Measurements from ENCODE around the gene BRD1. TPM values are rescaled to one million over a fixed set of nuclear protein-coding genes. Genes with fewer than 3 reads are reported as not detected.
"Not testable (repeated sequence)": the region's sequence is repeated elsewhere in the genome, so short reads cannot be mapped to it uniquely, and the experiment has no call there.

BRD1 gene
- total RNA-seq, 1 experiment from 2014 or later: 31.3 TPM

DNA sequence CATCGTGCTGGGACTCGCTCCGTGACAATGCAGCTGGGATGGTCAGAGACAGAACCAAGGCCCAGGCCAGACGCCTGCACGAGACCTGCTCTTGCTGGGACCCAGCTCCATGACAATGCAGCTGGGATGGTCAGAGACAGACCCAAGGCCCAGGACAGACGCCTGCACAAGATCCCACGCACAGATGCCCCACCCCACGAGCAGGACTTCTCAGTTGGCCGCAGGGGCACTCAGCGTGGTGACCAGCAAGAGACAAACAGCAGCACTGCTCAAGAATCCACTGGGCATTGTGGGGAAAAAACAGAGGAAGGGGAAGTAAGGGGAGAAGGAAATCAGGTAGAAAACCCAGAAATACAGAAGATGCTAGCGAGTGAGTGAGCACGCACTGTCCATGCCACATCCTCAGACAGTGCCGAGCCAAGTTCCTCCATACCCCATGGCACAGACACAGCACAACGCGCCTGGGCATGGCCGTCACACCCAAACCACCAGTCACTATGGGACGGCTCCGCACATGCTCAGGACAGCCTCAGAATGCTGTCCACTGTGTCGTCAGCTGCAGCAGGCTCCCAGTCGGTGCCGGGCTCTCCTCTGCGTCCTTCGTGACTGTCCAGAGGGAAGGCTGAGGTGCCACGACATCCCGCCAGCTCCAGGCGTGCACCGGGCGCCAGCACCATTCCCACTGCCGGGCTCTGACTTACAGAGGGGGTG, 44.5 kb downstream of the BRD1 start:
- Histone ChIP-seq H3K4me3 (replicated peaks in 1 of 2; ENCODE audit: low read depth in 1 of 2, low read length in 2 of 2) (no peak overlapping the region), H3K4me1 (ENCODE audit: control insufficient read depth in 1 of 2, insufficient read depth in 2 of 2, low read length in 2 of 2) (no peaks in the 10 kb centered on the region), H2AFZ (ENCODE audit: low read depth, low read length, poor library complexity, severe bottlenecking) (no peak overlapping the region), H3K9me3 (ENCODE audit: control insufficient read depth in 1 of 2, insufficient read depth in 1 of 2, low read depth in 1 of 2, low read length in 2 of 2) (no peaks in the 10 kb centered on the region), H3K4me2 (ENCODE audit: low read length) (no peak overlapping the region), H3K79me2 (ENCODE audit: insufficient read depth, low read length) (peaks cover 64% of the 10 kb centered on the region), H4K20me1 (ENCODE audit: insufficient read depth) (no peaks in the 10 kb centered on the region), H3K27ac (ENCODE audit: low read depth, low read length) (no peak overlapping the region), H3K9me2 (ENCODE audit: insufficient read depth) (no peaks in the 10 kb centered on the region), H3K36me3 (ENCODE audit: control insufficient read depth in 1 of 2, insufficient read depth in 2 of 2, low read length in 2 of 2) (peaks cover 8 to 24% of the 10 kb centered on the region in 2 experiments; a peak in 3 of 4 replicates), H3K27me3 (ENCODE audit: insufficient read depth, low read length) (no peaks in the 10 kb centered on the region), H3K9ac (ENCODE audit: low read length) (no peak overlapping the region)
- BruUV-seq (replicated peaks): no TSS peak
- ChIA-PET POLR2A (no interaction called here), CTCF (no interaction called here), RAD21 (ENCODE audit: low non-redundant PET in 1 of 2, low total read pairs in 2 of 2, uncharacterized antibody in 2 of 2, unreplicated experiment in 2 of 2) (no interaction called here)
- DNase-seq (ENCODE audit: low read depth, low spot score) (no peak), ATAC-seq (no peak)
- intact Hi-C loops (cut with micrococcal nuclease): no loop called here
- TF ChIP-seq SP1 (IDR thresholded peaks at IDR 0.05; ENCODE audit: low read depth): no peak
- TF ChIP-seq, protein P1, sequence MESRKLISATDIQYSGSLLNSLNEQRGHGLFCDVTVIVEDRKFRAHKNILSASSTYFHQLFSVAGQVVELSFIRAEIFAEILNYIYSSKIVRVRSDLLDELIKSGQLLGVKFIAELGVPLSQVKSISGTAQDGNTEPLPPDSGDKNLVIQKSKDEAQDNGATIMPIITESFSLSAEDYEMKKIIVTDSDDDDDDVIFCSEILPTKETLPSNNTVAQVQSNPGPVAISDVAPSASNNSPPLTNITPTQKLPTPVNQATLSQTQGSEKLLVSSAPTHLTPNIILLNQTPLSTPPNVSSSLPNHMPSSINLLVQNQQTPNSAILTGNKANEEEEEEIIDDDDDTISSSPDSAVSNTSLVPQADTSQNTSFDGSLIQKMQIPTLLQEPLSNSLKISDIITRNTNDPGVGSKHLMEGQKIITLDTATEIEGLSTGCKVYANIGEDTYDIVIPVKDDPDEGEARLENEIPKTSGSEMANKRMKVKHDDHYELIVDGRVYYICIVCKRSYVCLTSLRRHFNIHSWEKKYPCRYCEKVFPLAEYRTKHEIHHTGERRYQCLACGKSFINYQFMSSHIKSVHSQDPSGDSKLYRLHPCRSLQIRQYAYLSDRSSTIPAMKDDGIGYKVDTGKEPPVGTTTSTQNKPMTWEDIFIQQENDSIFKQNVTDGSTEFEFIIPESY (IDR thresholded peaks at IDR 0.05; ENCODE audit: extremely low read depth, insufficient replicate concordance, low read length): no peak
- TF ChIP-seq, protein P2, sequence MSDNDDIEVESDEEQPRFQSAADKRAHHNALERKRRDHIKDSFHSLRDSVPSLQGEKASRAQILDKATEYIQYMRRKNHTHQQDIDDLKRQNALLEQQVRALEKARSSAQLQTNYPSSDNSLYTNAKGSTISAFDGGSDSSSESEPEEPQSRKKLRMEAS (IDR thresholded peaks at IDR 0.05): no peak
- no peak for TF ChIP-seq EZH2phosphoT487 (IDR thresholded peaks at IDR 0.05; ENCODE audit: borderline replicate concordance)
- no peak for TF ChIP-seq POLR2AphosphoS5 (IDR thresholded peaks at IDR 0.05; ENCODE audit: low read depth, low read length)
- no peak for TF ChIP-seq EZH2 (IDR thresholded peaks at IDR 0.05)
- TF ChIP-seq FOSL1 (IDR thresholded peaks at IDR 0.05; ENCODE audit: low read depth): no peak
- no peak for TF ChIP-seq CBX3 (IDR thresholded peaks at IDR 0.05; ENCODE audit: low read depth)
- TF ChIP-seq TCF7L2 (IDR thresholded peaks at IDR 0.05; ENCODE audit: borderline replicate concordance, extremely low read depth, insufficient read depth, insufficient read length): no peak
- no peak for TF ChIP-seq SRF (IDR thresholded peaks at IDR 0.05; ENCODE audit: low read depth)
- TF ChIP-seq ZNF274 (IDR thresholded peaks at IDR 0.05; ENCODE audit: low read depth, low read length): no peak

- H3K4me3 ChIP-seq (replicated peaks in 1 of 2; ENCODE audit: low read depth in 1 of 2, low read length in 2 of 2); H4K20me1 ChIP-seq (ENCODE audit: insufficient read depth); ATAC-seq; BruUV-seq (replicated peaks); H3K4me2 ChIP-seq (ENCODE audit: low read length); H2AFZ ChIP-seq (ENCODE audit: low read depth, low read length, poor library complexity, severe bottlenecking); H3K27me3 ChIP-seq (ENCODE audit: insufficient read depth, low read length); POLR2A ChIA-PET; intact Hi-C loops (cut with micrococcal nuclease); H3K9me3 ChIP-seq (ENCODE audit: control insufficient read depth in 1 of 2, insufficient read depth in 1 of 2, low read depth in 1 of 2, low read length in 2 of 2); RAD21 ChIA-PET (ENCODE audit: low non-redundant PET in 1 of 2, low total read pairs in 2 of 2, uncharacterized antibody in 2 of 2, unreplicated experiment in 2 of 2); H3K27ac ChIP-seq (ENCODE audit: low read depth, low read length); DNase-seq (ENCODE audit: low read depth, low spot score); H3K9me2 ChIP-seq (ENCODE audit: insufficient read depth); H3K9ac ChIP-seq (ENCODE audit: low read length); H3K4me1 ChIP-seq (ENCODE audit: control insufficient read depth in 1 of 2, insufficient read depth in 2 of 2, low read length in 2 of 2); CTCF ChIA-PET: not testable (repeated sequence)
- H3K36me3 ChIP-seq (ENCODE audit: control insufficient read depth in 1 of 2, insufficient read depth in 2 of 2, low read length in 2 of 2): peaks cover 8 to 17% of the 10 kb centered on the region in 2 experiments; a peak in 3 of 4 replicates
- peaks cover 59% of the 10 kb centered on the region for H3K79me2 ChIP-seq (ENCODE audit: insufficient read depth, low read length)
Observed at GRCh38 chr22:49781886-49782285, 45.8 kb downstream of the BRD1 start.
